Measurements from ENCODE around the gene DHRS1. TPM values are rescaled to one million over a fixed set of nuclear protein-coding genes. Genes with fewer than 3 reads are reported as not detected.
A peak's percentile ranks its signal among the peaks of the same experiment; 100 is the strongest.

Gene DHRS1
- total and polyA plus RNA-seq, 9 of the 15 experiments (the other 6 are each of a cell fraction or from before 2014, with no cell fraction given), result 7.3 to 33.6 (median 13.3) TPM

DNA sequence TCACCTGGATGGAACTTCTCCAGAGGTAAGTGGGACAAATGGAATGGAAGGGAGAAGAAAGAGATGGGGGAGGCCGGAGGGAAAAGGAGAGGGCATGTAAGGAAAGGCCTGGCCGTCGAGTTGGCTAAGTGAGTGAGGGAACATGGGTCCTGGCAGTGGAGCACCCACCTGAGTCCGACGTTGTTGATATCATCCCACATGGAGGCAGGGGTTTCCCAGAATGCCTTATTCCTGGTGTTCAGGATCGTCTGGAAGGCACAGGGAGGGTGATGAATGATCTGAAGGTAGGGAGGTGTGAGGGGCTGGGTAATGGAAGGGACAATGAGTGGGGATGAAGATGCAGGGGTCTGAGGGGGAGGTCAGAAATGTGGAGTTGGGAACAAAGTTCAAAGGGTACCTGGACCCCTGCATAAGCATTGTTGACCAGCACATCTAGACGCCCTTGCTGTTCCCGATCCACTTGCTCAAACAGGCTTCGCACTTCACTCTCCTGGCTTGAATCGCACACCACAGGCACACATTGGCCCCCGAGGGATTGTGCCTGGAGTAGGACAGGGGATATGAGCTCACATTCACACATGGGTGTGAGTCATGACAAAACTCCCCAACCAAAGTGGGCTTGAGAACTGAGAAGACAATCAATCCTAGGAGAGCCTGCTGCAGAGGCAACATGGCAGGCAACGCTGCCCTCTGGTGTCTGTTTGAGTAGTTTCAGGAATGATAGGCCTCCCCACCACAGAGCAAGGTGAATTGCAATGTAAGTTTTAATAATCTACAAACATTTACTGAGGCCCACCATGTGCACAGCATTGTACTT, 3.0 kb downstream of the DHRS1 start (continued):
- TF ChIP-seq, protein P1, sequence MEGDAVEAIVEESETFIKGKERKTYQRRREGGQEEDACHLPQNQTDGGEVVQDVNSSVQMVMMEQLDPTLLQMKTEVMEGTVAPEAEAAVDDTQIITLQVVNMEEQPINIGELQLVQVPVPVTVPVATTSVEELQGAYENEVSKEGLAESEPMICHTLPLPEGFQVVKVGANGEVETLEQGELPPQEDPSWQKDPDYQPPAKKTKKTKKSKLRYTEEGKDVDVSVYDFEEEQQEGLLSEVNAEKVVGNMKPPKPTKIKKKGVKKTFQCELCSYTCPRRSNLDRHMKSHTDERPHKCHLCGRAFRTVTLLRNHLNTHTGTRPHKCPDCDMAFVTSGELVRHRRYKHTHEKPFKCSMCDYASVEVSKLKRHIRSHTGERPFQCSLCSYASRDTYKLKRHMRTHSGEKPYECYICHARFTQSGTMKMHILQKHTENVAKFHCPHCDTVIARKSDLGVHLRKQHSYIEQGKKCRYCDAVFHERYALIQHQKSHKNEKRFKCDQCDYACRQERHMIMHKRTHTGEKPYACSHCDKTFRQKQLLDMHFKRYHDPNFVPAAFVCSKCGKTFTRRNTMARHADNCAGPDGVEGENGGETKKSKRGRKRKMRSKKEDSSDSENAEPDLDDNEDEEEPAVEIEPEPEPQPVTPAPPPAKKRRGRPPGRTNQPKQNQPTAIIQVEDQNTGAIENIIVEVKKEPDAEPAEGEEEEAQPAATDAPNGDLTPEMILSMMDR (IDR thresholded peaks at IDR 0.05 in 2 of 3, conservative IDR thresholded peaks at IDR 0.05 in 1 of 3; ENCODE audit: insufficient read depth in 2 of 3, low read depth in 1 of 3, low read length in 3 of 3), result peak; percentile 72 to 76 (median 74)
- no peak for TF ChIP-seq TAF15 (IDR thresholded peaks at IDR 0.05; ENCODE audit: low read depth, low read length)
- TF ChIP-seq CBFB (CRISPR knock-in tag; IDR thresholded peaks at IDR 0.05), result 0 out of 2 replicates have a peak, but pooled peaks have one; percentile 13
- peak; percentile 88 for TF ChIP-seq SMC3 (conservative IDR thresholded peaks at IDR 0.05; ENCODE audit: insufficient read depth, low read depth, low read length)
- TF ChIP-seq ZSCAN29 (IDR thresholded peaks at IDR 0.05), result no peak
- TF ChIP-seq, protein P2, sequence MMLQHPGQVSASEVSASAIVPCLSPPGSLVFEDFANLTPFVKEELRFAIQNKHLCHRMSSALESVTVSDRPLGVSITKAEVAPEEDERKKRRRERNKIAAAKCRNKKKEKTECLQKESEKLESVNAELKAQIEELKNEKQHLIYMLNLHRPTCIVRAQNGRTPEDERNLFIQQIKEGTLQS (IDR thresholded peaks at IDR 0.05), result peak; percentile 53; the same call in 1 of the 2 replicates
- TF ChIP-seq, protein P2 (CRISPR knock-in tag; conservative IDR thresholded peaks at IDR 0.05), result no peak
- TF ChIP-seq, protein P3, sequence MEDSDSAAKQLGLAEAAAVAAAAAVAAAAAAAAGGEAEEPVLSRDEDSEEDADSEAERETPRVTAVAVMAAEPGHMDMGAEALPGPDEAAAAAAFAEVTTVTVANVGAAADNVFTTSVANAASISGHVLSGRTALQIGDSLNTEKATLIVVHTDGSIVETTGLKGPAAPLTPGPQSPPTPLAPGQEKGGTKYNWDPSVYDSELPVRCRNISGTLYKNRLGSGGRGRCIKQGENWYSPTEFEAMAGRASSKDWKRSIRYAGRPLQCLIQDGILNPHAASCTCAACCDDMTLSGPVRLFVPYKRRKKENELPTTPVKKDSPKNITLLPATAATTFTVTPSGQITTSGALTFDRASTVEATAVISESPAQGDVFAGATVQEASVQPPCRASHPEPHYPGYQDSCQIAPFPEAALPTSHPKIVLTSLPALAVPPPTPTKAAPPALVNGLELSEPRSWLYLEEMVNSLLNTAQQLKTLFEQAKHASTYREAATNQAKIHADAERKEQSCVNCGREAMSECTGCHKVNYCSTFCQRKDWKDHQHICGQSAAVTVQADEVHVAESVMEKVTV (CRISPR knock-in tag; IDR thresholded peaks at IDR 0.05), result peak; percentile 70
- no peak for TF ChIP-seq NCOA4 (IDR thresholded peaks at IDR 0.05; ENCODE audit: partially characterized antibody)
- TF ChIP-seq HSF4 (CRISPR knock-in tag; IDR thresholded peaks at IDR 0.05; ENCODE audit: borderline replicate concordance), result no peak
- peak; percentile 80 to 86 for TF ChIP-seq RAD21 (CRISPR knock-in tag; conservative IDR thresholded peaks at IDR 0.05 in 1 of 2, IDR thresholded peaks at IDR 0.05 in 1 of 2)

All from K562 (cell line).